Caco-2 (cell line): ENCODE measurements around the gene AMBP. TPM values are rescaled to one million over a fixed set of nuclear protein-coding genes. Genes with fewer than 3 reads are reported as not detected.

Experiments used
- BruUV-seq: library from RNA; stranded (reverse); fragments of 400-500 nt; replicated peaks from 2 replicates; lab custom pipeline; 2021; lab: Mats Ljungman, UMichigan
- CTCF ChIA-PET: fragments of 300-600 bp; sonication (Branson Sonifier 250); formaldehyde crosslinking; loops from one replicate; lab custom pipeline; 2022; ENCODE audit warnings: antibody characterized with exemption; lab: Charles Lee
- POLR2A ChIA-PET: fragments of 300-600 bp; sonication (Branson Sonifier 250); formaldehyde crosslinking; loops from one replicate; lab custom pipeline; 2022; ENCODE audit warnings: antibody characterized with exemption; lab: Charles Lee
- DNase-seq, 2 experiments: peaks; one replicate each; pipeline versions ENCODE4 v3.0.0 to v3.0.0-alpha.2; 2020 to 2022
- H3K27me3 ChIP-seq: replicated peaks from 2 replicates; pipeline ENCODE4 v1.6.0; 2011; ENCODE audit warnings: low read length; ENCODE audit not compliant: control insufficient read depth, insufficient read depth
- H3K36me3 ChIP-seq: 2 replicates; pipeline ENCODE4 v1.5.1; 2011; ENCODE audit warnings: low read length; ENCODE audit not compliant: control insufficient read depth, insufficient read depth
- H3K4me1 ChIP-seq: fragments of 250-450 bp; sonication (Bioruptor Pico); 2 replicates; pipeline ENCODE4 v1.5.1; 2020; ENCODE audit warnings: mild to moderate bottlenecking
- H3K4me3 ChIP-seq: 2 replicates; pipeline ENCODE4 v1.5.1; 2011; ENCODE audit warnings: low read depth, mild to moderate bottlenecking, control low read depth, low read length
- H3K9me3 ChIP-seq: fragments of 250-450 bp; sonication (Bioruptor Pico); 2 replicates; pipeline ENCODE4 v1.5.1; 2020; ENCODE audit warnings: mild to moderate bottlenecking, moderate library complexity
- H3K27ac Mint-ChIP-seq: one replicate; pipeline ENCODE4 v1.8.0; 2022; ENCODE audit warnings: mixed read lengths; ENCODE audit not compliant: unreplicated experiment
- H3K27me3 Mint-ChIP-seq: one replicate; pipeline ENCODE4 v1.8.0; 2022; ENCODE audit warnings: mixed read lengths; ENCODE audit not compliant: insufficient read depth, unreplicated experiment
- H3K36me3 Mint-ChIP-seq: one replicate; pipeline ENCODE4 v1.8.0; 2022; ENCODE audit warnings: mild to moderate bottlenecking, mixed read lengths; ENCODE audit not compliant: insufficient read depth, unreplicated experiment
- H3K4me1 Mint-ChIP-seq: one replicate; pipeline ENCODE4 v1.8.0; 2022; ENCODE audit warnings: low read depth, mixed read lengths; ENCODE audit not compliant: unreplicated experiment
- H3K4me3 Mint-ChIP-seq: one replicate; pipeline ENCODE4 v1.8.0; 2022; ENCODE audit warnings: mild to moderate bottlenecking, moderate library complexity, mixed read lengths; ENCODE audit not compliant: unreplicated experiment
- H3K9me3 Mint-ChIP-seq: one replicate; pipeline ENCODE4 v1.8.0; 2022; ENCODE audit warnings: mixed read lengths; ENCODE audit not compliant: unreplicated experiment
- CTCF ChIP-seq, 2 experiments: fragments of 200-600 bp in 1 of 2; IDR thresholded peaks; 1 replicate in 1 of 2; 2 replicates in 1 of 2; pipeline versions ENCODE4 v1.5.1 to v1.8.0; 2011 to 2022; ENCODE audit warnings: antibody characterized with exemption in 1 of 2, control low read depth in 1 of 2, inconsistent platforms in 1 of 2, low read depth in 1 of 2, low read length in 1 of 2, mild to moderate bottlenecking in 1 of 2, moderate library complexity in 1 of 2; ENCODE audit not compliant: insufficient read depth in 1 of 2, severe bottlenecking in 1 of 2, unreplicated experiment in 1 of 2
- intact Hi-C: fragments of 100-400 bp; cut with micrococcal nuclease; formaldehyde crosslinking; loops from one replicate; pipeline ENCODE4 v1.10.0; 2022; ENCODE audit not compliant: unreplicated experiment
- total RNA-seq: library from RNA; stranded (reverse); gene quantifications from 2 replicates; pipeline ENCODE4 v1.2.3, GENCODE V29; 2022

Gene AMBP
- total RNA-seq, 1 experiment from 2014 or later, result 2.2 TPM

GRCh38 chr9:114093031-114093471 is 15.0 kb upstream of the AMBP start:
- H3K4me3 ChIP-seq, result no peak overlapping the region
- ChIA-PET CTCF (interaction anchor here (2.3 kb wide), 1 partner anchor 11 kb away, joined by 5 read pairs; no protein-coding TSS in a partner anchor), POLR2A (no interaction called here)
- H3K4me3 Mint-ChIP-seq, result no peak overlapping the region
- H3K27ac Mint-ChIP-seq, result no peak overlapping the region
- intact Hi-C loops, result no loop called here
- TF ChIP-seq CTCF (IDR thresholded peaks at IDR 0.05; ENCODE audit: insufficient read depth in 1 of 2, low read depth in 1 of 2, low read length in 1 of 2, severe bottlenecking in 1 of 2, unreplicated experiment in 1 of 2), result no peak
- peaks cover 16% of the 10 kb centered on the region for H3K36me3 ChIP-seq
- H3K4me1 Mint-ChIP-seq, result peaks cover 13% of the 10 kb centered on the region
- BruUV-seq, result no TSS peak
- DNase-seq, result no peak
- H3K27me3 ChIP-seq, result no peaks in the 10 kb centered on the region
- H3K9me3 Mint-ChIP-seq, result no peaks in the 10 kb centered on the region
- H3K4me1 ChIP-seq, result peaks cover 6% of the 10 kb centered on the region; the same call in 1 of the 2 replicates
- H3K27me3 Mint-ChIP-seq, result no peaks in the 10 kb centered on the region
- H3K9me3 ChIP-seq, result no peaks in the 10 kb centered on the region
- H3K36me3 Mint-ChIP-seq, result peaks cover 22% of the 10 kb centered on the region

GRCh38 chr9:114092336-114092735 is 14.2 kb upstream of the AMBP start:
- Histone ChIP-seq H3K36me3 (peaks cover 16% of the 10 kb centered on the region), H3K27me3 (no peaks in the 10 kb centered on the region), H3K9me3 (no peaks in the 10 kb centered on the region), H3K4me1 (peaks cover 3% of the 10 kb centered on the region; the same call in 1 of the 2 replicates), H3K4me3 (no peak overlapping the region)
- intact Hi-C loops, result no loop called here
- DNase-seq, result no peak
- Mint-ChIP-seq H3K4me3 (no peak overlapping the region), H3K4me1 (peaks cover 9% of the 10 kb centered on the region), H3K27me3 (no peaks in the 10 kb centered on the region), H3K27ac (no peak overlapping the region), H3K9me3 (no peaks in the 10 kb centered on the region), H3K36me3 (peaks cover 18% of the 10 kb centered on the region)
- CTCF ChIA-PET, result interaction anchor here (1.9 kb wide), 1 partner anchor 10 kb away, joined by 5 read pairs; no protein-coding TSS in a partner anchor
- POLR2A ChIA-PET, result no interaction called here
- TF ChIP-seq CTCF (IDR thresholded peaks at IDR 0.05; ENCODE audit: insufficient read depth in 1 of 2, low read depth in 1 of 2, low read length in 1 of 2, severe bottlenecking in 1 of 2, unreplicated experiment in 1 of 2), result no peak
- no TSS peak for BruUV-seq

- Mint-ChIP-seq H3K36me3 (peaks cover 15% of the 10 kb centered on the region), H3K27me3 (no peaks in the 10 kb centered on the region), H3K4me1 (peaks cover 3% of the 10 kb centered on the region), H3K27ac (no peak overlapping the region), H3K4me3 (no peak overlapping the region), H3K9me3 (no peaks in the 10 kb centered on the region)
- no peak for TF ChIP-seq CTCF (IDR thresholded peaks at IDR 0.05; ENCODE audit: insufficient read depth in 1 of 2, low read depth in 1 of 2, low read length in 1 of 2, severe bottlenecking in 1 of 2, unreplicated experiment in 1 of 2)
- no TSS peak for BruUV-seq
- no peaks in the 10 kb centered on the region for H3K4me1 ChIP-seq
- DNase-seq, result no peak
- ChIA-PET POLR2A (no interaction called here), CTCF (interaction anchor here (0.7 to 1.9 kb wide), 2 partner anchors 9 to 199 kb away, joined by 3 to 5 read pairs; no protein-coding TSS in a partner anchor)
- no peak overlapping the region for H3K4me3 ChIP-seq
- H3K27me3 ChIP-seq, result no peaks in the 10 kb centered on the region
- peaks cover 16% of the 10 kb centered on the region for H3K36me3 ChIP-seq
- no peaks in the 10 kb centered on the region for H3K9me3 ChIP-seq
- intact Hi-C loops, result no loop called here
Measured at GRCh38 chr9:114091711-114092110, 13.6 kb upstream of the AMBP start.
